Measurements from ENCODE around the gene CPNE5. TPM values are rescaled to one million over a fixed set of nuclear protein-coding genes. Genes with fewer than 3 reads are reported as not detected.

The CPNE5 gene
- total and polyA plus RNA-seq, 2 donors (not counting 1 experiment from before 2014, with no cell fraction given): 0.02 TPM; not detected in 1

- no peaks in the 10 kb centered on the region for H3K79me2 ChIP-seq (ENCODE audit: control insufficient read depth, insufficient read depth, low read length)
- no peaks in the 10 kb centered on the region for H4K20me1 ChIP-seq (ENCODE audit: control insufficient read depth, extremely low read depth, insufficient read depth, low read length)
- H3K9ac ChIP-seq (ENCODE audit: insufficient read depth, low read length): no peak overlapping the region
- no peak overlapping the region for H3K4me2 ChIP-seq (ENCODE audit: extremely low read depth, insufficient read depth, low read length)
- no peak for DNase-seq (ENCODE audit: low read depth in 2 of 2)
- no peaks in the 10 kb centered on the region for H3K36me3 ChIP-seq (ENCODE audit: control insufficient read depth, insufficient read depth, low read length)
- TF ChIP-seq CTCF (conservative IDR thresholded peaks at IDR 0.05 in 1 of 2, IDR thresholded peaks at IDR 0.05 in 1 of 2; ENCODE audit: low read depth in 1 of 2, low read length in 2 of 2): no peak
- TF ChIP-seq EZH2 (IDR thresholded peaks at IDR 0.05; ENCODE audit: low read length, missing control alignments): no peak
- H3K9me3 ChIP-seq (ENCODE audit: control insufficient read depth, insufficient read depth, low read depth, low read length): no peaks in the 10 kb centered on the region
- peaks cover 9% of the 10 kb centered on the region for H3K27me3 ChIP-seq (ENCODE audit: control insufficient read depth, insufficient read depth, low read length)
- H2AFZ ChIP-seq (ENCODE audit: low read length): no peak overlapping the region
- no peaks in the 10 kb centered on the region for H3K4me1 ChIP-seq (ENCODE audit: control insufficient read depth, extremely low read depth, insufficient read depth, low read length)
- no peak overlapping the region for H3K27ac ChIP-seq (ENCODE audit: insufficient read depth, low read length)
- H3K4me3 ChIP-seq (replicated peaks in 1 of 4; ENCODE audit: control extremely low read depth in 1 of 4, insufficient read depth in 1 of 4, low read depth in 3 of 4, low read length in 4 of 4): no peak overlapping the region
Measured at GRCh38 chr6:36717871-36718540, 121.2 kb downstream of the CPNE5 start.

GRCh38 chr6:36717231-36717825 is 121.9 kb downstream of the CPNE5 start:
- Histone ChIP-seq H3K79me2 (ENCODE audit: control insufficient read depth, insufficient read depth, low read length) (no peaks in the 10 kb centered on the region), H2AFZ (ENCODE audit: low read length) (no peak overlapping the region), H3K27ac (ENCODE audit: insufficient read depth, low read length) (no peak overlapping the region), H3K36me3 (ENCODE audit: control insufficient read depth, insufficient read depth, low read length) (no peaks in the 10 kb centered on the region), H3K9me3 (ENCODE audit: control insufficient read depth, insufficient read depth, low read depth, low read length) (no peaks in the 10 kb centered on the region), H3K4me3 (replicated peaks in 1 of 4; ENCODE audit: control extremely low read depth in 1 of 4, insufficient read depth in 1 of 4, low read depth in 3 of 4, low read length in 4 of 4) (no peak overlapping the region), H3K4me1 (ENCODE audit: control insufficient read depth, extremely low read depth, insufficient read depth, low read length) (no peaks in the 10 kb centered on the region), H3K9ac (ENCODE audit: insufficient read depth, low read length) (no peak overlapping the region), H3K27me3 (ENCODE audit: control insufficient read depth, insufficient read depth, low read length) (peaks cover 9% of the 10 kb centered on the region), H4K20me1 (ENCODE audit: control insufficient read depth, extremely low read depth, insufficient read depth, low read length) (no peaks in the 10 kb centered on the region), H3K4me2 (ENCODE audit: extremely low read depth, insufficient read depth, low read length) (no peak overlapping the region)
- TF ChIP-seq EZH2 (IDR thresholded peaks at IDR 0.05; ENCODE audit: low read length, missing control alignments): no peak
- TF ChIP-seq CTCF (conservative IDR thresholded peaks at IDR 0.05 in 1 of 2, IDR thresholded peaks at IDR 0.05 in 1 of 2; ENCODE audit: low read depth in 1 of 2, low read length in 2 of 2): no peak
- DNase-seq (ENCODE audit: low read depth in 2 of 2): no peak

- no peaks in the 10 kb centered on the region for H3K9me3 ChIP-seq (ENCODE audit: control insufficient read depth, insufficient read depth, low read depth, low read length)
- no peaks in the 10 kb centered on the region for H3K4me1 ChIP-seq (ENCODE audit: control insufficient read depth, extremely low read depth, insufficient read depth, low read length)
- H3K4me2 ChIP-seq (ENCODE audit: extremely low read depth, insufficient read depth, low read length): no peak overlapping the region
- TF ChIP-seq CTCF (conservative IDR thresholded peaks at IDR 0.05 in 1 of 2, IDR thresholded peaks at IDR 0.05 in 1 of 2; ENCODE audit: low read depth in 1 of 2, low read length in 2 of 2): no peak
- TF ChIP-seq EZH2 (IDR thresholded peaks at IDR 0.05; ENCODE audit: low read length, missing control alignments): no peak
- no peaks in the 10 kb centered on the region for H4K20me1 ChIP-seq (ENCODE audit: control insufficient read depth, extremely low read depth, insufficient read depth, low read length)
- no peak overlapping the region for H2AFZ ChIP-seq (ENCODE audit: low read length)
- no peak overlapping the region for H3K9ac ChIP-seq (ENCODE audit: insufficient read depth, low read length)
- peaks cover 9% of the 10 kb centered on the region for H3K27me3 ChIP-seq (ENCODE audit: control insufficient read depth, insufficient read depth, low read length)
- no peak overlapping the region for H3K4me3 ChIP-seq (replicated peaks in 1 of 4; ENCODE audit: control extremely low read depth in 1 of 4, insufficient read depth in 1 of 4, low read depth in 3 of 4, low read length in 4 of 4)
- no peak overlapping the region for H3K27ac ChIP-seq (ENCODE audit: insufficient read depth, low read length)
- no peaks in the 10 kb centered on the region for H3K36me3 ChIP-seq (ENCODE audit: control insufficient read depth, insufficient read depth, low read length)
- no peak for DNase-seq (ENCODE audit: low read depth in 2 of 2)
- H3K79me2 ChIP-seq (ENCODE audit: control insufficient read depth, insufficient read depth, low read length): no peaks in the 10 kb centered on the region
Measured at GRCh38 chr6:36716476-36717093, 122.7 kb downstream of the CPNE5 start.
